Mucosa of descending colon (tissue), 3 donors: ENCODE measurements around the gene GALE. TPM values are rescaled to one million over a fixed set of nuclear protein-coding genes. Genes with fewer than 3 reads are reported as not detected.
"Not testable (repeated sequence)": the region's sequence is repeated elsewhere in the genome, so short reads cannot be mapped to it uniquely, and the experiment has no call there.

ENCODE experiments used
- ATAC-seq: fragments of 200-7000 bp; cut with Tn5 transposase; one replicate; pipeline ENCODE4 v1.9.1; 2020; ENCODE audit warnings: mild to moderate bottlenecking, moderate library complexity
- DNase-seq, 3 donors: peaks; one replicate each; pipeline ENCODE4 v3.0.0-alpha.2; 2020
- H3K36me3 ChIP-seq: fragments of 200-600 bp; one replicate; pipeline ENCODE4 v1.8.0; 2021; ENCODE audit warnings: low read depth, mild to moderate bottlenecking
- H3K4me1 ChIP-seq: fragments of 200-600 bp; one replicate; pipeline ENCODE4 v1.8.0; 2021; ENCODE audit warnings: low read depth, mild to moderate bottlenecking
- H3K4me3 ChIP-seq: fragments of 200-600 bp; one replicate; pipeline ENCODE4 v1.8.0; 2021; ENCODE audit warnings: mild to moderate bottlenecking
- H3K9me3 ChIP-seq: fragments of 200-600 bp; one replicate; pipeline ENCODE4 v1.8.0; 2021; ENCODE audit warnings: mild to moderate bottlenecking
- CTCF ChIP-seq: fragments of 200-600 bp; IDR thresholded peaks from one replicate; pipeline ENCODE4 v1.8.0; 2022; ENCODE audit warnings: antibody characterized with exemption, mild to moderate bottlenecking
- intact Hi-C, 2 donors: fragments of 100-400 bp; cut with DNase I in 1 of 2; cut with micrococcal nuclease in 1 of 2; formaldehyde crosslinking; loops; one replicate each; pipeline versions ENCODE4 v1.11.0 to v1.11.1; 2022; cut with DNase I, micrococcal nuclease
- total RNA-seq, 3 donors: library from RNA; stranded (reverse); fragmentation: NEBNext Ultra II Directional in 2 of 3; extraction: Animal tissue kit (Norgen Biotek cat#: 25700) in 2 of 3; gene quantifications; one replicate each; pipeline versions ENCODE4 v1.2.1 to v1.2.4, GENCODE V29; 2021 to 2023
- donor health status: DM: no; HTN: no; CAD: no; lungs with moderate emphysema.
- donor health status: DM: no; HTN: no; CAD: no.
- donor health status: DM: no; HTN: yes; CAD: no.

The GALE gene
- total RNA-seq, 3 donors from 2014 or later, result 55.7 to 156 (median 127) TPM

GRCh38 chr1:23838401-23838866, 37.9 kb upstream of the GALE start:
- DNase-seq, result peak; percentile 70 to 88 (median 82)
- Histone ChIP-seq H3K4me3 (no peak overlapping the region), H3K4me1 (peaks cover 16% of the 10 kb centered on the region), H3K9me3 (no peaks in the 10 kb centered on the region), H3K36me3 (no peaks in the 10 kb centered on the region)
- ATAC-seq, result peak; percentile 100
- TF ChIP-seq CTCF, result no peak
- intact Hi-C loops, result no loop called here

GRCh38 chr1:23837908-23838307, 37.4 kb upstream of the GALE start:
- H3K9me3 ChIP-seq, result no peaks in the 10 kb centered on the region
- H3K36me3 ChIP-seq, result no peaks in the 10 kb centered on the region
- DNase-seq (peak; percentile 23 to 49 (median 46)), ATAC-seq (peak; percentile 15)
- H3K4me3 ChIP-seq, result no peak overlapping the region
- no peak for TF ChIP-seq CTCF
- peaks cover 16% of the 10 kb centered on the region for H3K4me1 ChIP-seq
- intact Hi-C loops, result no loop called here

GRCh38 chr1:23836037-23836436, 35.5 kb upstream of the GALE start:
- DNase-seq (no peak), ATAC-seq (no peak)
- no peak for TF ChIP-seq CTCF
- Histone ChIP-seq H3K4me3 (no peak overlapping the region), H3K36me3 (no peaks in the 10 kb centered on the region), H3K9me3 (no peaks in the 10 kb centered on the region), H3K4me1 (peaks cover 16% of the 10 kb centered on the region)
- intact Hi-C loops, result no loop called here

- ATAC-seq, H3K9me3 ChIP-seq, H3K36me3 ChIP-seq, H3K4me3 ChIP-seq, intact Hi-C loops, DNase-seq: not testable (repeated sequence)
- peaks cover 16% of the 10 kb centered on the region for H3K4me1 ChIP-seq
Observed at GRCh38 chr1:23834156-23834555, 33.6 kb upstream of the GALE start.

GRCh38 chr1:23827717-23828116, 27.2 kb upstream of the GALE start:
- intact Hi-C loops, result no loop called here
- TF ChIP-seq CTCF, result no peak
- no peak overlapping the region for H3K4me3 ChIP-seq
- peaks cover 5% of the 10 kb centered on the region for H3K4me1 ChIP-seq
- H3K9me3 ChIP-seq, result no peaks in the 10 kb centered on the region
- DNase-seq, result no peak
- ATAC-seq, result no peak
- H3K36me3 ChIP-seq, result no peaks in the 10 kb centered on the region

GRCh38 chr1:23826590-23826989, 26.0 kb upstream of the GALE start:
- H3K9me3 ChIP-seq, intact Hi-C loops, ATAC-seq, DNase-seq, H3K4me1 ChIP-seq, H3K4me3 ChIP-seq, H3K36me3 ChIP-seq: not testable (repeated sequence)
